Activated CD8-positive, alpha-beta T cell treated with anti-CD3 and anti-CD28 coated beads, Interleukin-2, amount 10 ng/mL, durations not matched to agents 7 days and 5 days (primary cell): ENCODE results near the gene AMER3. TPM values are rescaled to one million over a fixed set of nuclear protein-coding genes. Genes with fewer than 3 reads are reported as not detected.

ENCODE experiments used
- ATAC-seq: fragments of 150-1000 bp; cut with Tn5 transposase; one replicate; pipeline ENCODE4 v1.10.0; 2021; ENCODE audit warnings: moderate library complexity
- CTCF ChIA-PET: fragments of 350-600 bp; sonication (Branson Sonifier 250); formaldehyde crosslinking; loops from one replicate; lab custom pipeline; 2021; ENCODE audit warnings: antibody characterized with exemption; lab: Charles Lee
- POLR2A ChIA-PET: fragments of 350-600 bp; sonication (Branson Sonifier 250); formaldehyde crosslinking; loops from one replicate; lab custom pipeline; 2021; ENCODE audit warnings: antibody characterized with exemption; lab: Charles Lee
- DNase-seq: peaks from one replicate; pipeline ENCODE4 v3.0.0-alpha.2; 2020
- H3K27ac Mint-ChIP-seq: one replicate; pipeline ENCODE4 v1.8.0; 2021; ENCODE audit warnings: mild to moderate bottlenecking, mixed read lengths
- H3K27me3 Mint-ChIP-seq: one replicate; pipeline ENCODE4 v1.8.0; 2021; ENCODE audit warnings: low read depth, mixed read lengths
- H3K36me3 Mint-ChIP-seq: one replicate; pipeline ENCODE4 v1.8.0; 2021; ENCODE audit warnings: low read depth, mixed read lengths
- H3K4me1 Mint-ChIP-seq: one replicate; pipeline ENCODE4 v1.8.0; 2021; ENCODE audit warnings: low read depth, mixed read lengths
- H3K4me3 Mint-ChIP-seq: one replicate; pipeline ENCODE4 v1.8.0; 2021; ENCODE audit warnings: mild to moderate bottlenecking, mixed read lengths
- H3K9me3 Mint-ChIP-seq: one replicate; pipeline ENCODE4 v1.8.0; 2022; ENCODE audit warnings: mixed read lengths; ENCODE audit not compliant: insufficient read depth
- total RNA-seq, 2 experiments: library from RNA; stranded (reverse); gene quantifications; one replicate each; pipeline ENCODE4 v1.2.3, GENCODE V29; 2021

The AMER3 gene
- total RNA-seq, 2 experiments from 2014 or later = not detected

- ChIA-PET CTCF (interaction anchor here (1.1 kb wide), 1 partner anchor 18 kb away, joined by 5 read pairs; no protein-coding TSS in a partner anchor), POLR2A (no interaction called here)
- Mint-ChIP-seq H3K27me3 (peaks cover 24% of the 10 kb centered on the region), H3K4me3 (no peak overlapping the region), H3K9me3 (no peaks in the 10 kb centered on the region), H3K27ac (no peak overlapping the region), H3K4me1 (peaks cover 7% of the 10 kb centered on the region), H3K36me3 (no peaks in the 10 kb centered on the region)
- no peak for ATAC-seq
- DNase-seq = no peak
These were observed 59.8 kb downstream of the AMER3 start for GRCh38 chr2:130814931-130815680.

Other genes with a start within 250 kb of the AMER3 start
- gene POTEI, start 246.2 kb upstream of the AMER3 start, total RNA-seq = not detected
- gene CFC1B, start 234.3 kb upstream of the AMER3 start, total RNA-seq = not detected
- not detected for gene CFC1, start 156.0 kb upstream of the AMER3 start, total RNA-seq
- gene POTEJ, start 144.1 kb upstream of the AMER3 start, total RNA-seq = not detected
- not detected for gene GPR148, start 26.5 kb upstream of the AMER3 start, total RNA-seq
- gene ARHGEF4, start 81.4 kb downstream of the AMER3 start, total RNA-seq = 1 to 10 TPM; 2.9 to 3.3 TPM